Activated T-helper 1 cell treated with Interleukin-2 at 50 U/mL for 16 hours (primary cell): ENCODE results near the gene TMEM107.
A peak's percentile ranks its signal among the peaks of the same experiment; 100 is the strongest.
"Not testable (repeated sequence)": the region's sequence is repeated elsewhere in the genome, so short reads cannot be mapped to it uniquely, and the experiment has no call there.

Experiments
- DNase-seq: peaks from one replicate; pipeline ENCODE4 v3.0.0-alpha.2; 2020; ENCODE audit warnings: low read depth

TMEM107 gene

DNA sequence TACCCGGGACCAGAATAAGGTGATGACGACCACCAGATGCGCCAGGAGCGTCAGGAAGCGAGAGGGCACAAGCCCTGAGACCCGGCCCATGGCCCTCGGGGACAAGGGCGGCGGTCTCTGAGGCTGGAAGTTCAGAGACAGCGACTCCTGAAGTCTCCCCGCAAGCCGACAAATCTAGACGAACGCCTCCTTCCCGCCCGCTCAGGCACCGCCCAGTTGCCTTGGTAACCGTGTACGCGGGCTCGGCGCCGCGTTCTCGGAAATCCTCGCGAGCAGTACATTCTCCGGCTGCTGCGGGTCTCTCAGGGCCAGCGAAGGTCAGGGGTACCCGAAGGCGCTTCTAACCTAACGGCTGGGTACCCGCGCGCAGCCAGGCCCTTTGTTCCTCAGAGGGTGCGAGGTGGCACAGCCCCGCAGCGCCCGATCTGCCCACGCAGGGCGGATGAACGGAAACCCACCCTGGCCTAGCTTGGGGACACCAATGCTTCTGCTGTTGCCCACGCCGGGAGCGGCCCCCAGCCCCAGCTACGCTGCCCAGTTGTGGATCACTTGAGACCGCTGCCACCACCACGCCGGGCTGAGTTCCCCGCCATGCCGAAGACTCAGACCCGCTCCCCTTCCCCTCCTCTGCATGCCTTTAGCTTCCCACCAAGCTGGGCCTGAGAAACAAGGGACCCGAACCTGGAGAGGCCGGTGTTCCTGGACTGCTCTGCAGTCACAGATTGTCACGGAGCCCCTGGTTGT lies at the start of gene TMEM107:
TSS of gene TMEM107 (minus strand) at position 184 of the 744 bp plus-strand sequence. CDS start at position 90, 94 bp downstream.
- DNase-seq = peak; percentile 82

DNA sequence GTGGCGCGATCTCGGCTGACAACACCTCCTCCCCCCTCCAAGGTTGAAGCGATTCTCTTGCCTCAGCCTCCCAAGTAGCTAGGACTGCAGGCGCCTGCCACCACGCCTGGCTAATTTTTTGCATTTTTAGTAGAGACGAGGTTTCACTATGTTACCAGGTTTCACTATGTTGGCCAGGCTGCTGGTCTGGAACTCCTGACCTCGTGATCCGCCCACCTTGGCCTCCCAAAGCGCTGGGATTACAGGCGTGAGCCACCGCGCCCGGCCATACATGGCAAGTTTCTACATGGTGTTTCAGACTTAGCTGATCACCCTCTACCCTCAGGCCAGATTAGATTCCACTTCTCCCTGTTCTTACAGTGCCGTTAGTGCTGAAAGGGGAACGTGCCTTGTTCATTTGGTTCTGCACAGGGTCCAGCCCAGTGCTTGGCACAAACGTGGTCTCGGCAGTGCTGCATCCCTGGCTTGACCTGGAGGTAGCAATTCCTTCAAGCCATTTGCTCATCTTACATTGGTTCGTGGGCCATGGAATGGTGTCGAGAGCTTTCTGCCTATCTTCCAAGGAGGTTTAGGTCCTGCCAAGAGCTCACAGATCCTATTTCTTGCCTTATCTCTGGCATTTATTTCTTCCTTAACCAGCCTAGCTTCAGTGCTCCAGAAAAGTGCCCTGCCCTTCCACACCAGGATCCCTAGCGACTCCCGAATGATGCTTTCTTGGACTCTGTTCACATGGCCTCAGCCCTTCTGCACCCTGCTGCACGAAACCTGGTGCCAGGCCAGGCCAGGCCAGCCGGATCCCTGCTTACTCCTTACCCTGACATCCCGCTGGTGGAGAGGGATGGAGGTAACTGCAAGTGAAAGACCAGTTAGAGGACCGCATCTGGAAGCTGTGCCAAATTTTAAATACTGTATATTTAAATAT lies 49.0 kb upstream of the TMEM107 start:
- no peak for DNase-seq

DNA sequence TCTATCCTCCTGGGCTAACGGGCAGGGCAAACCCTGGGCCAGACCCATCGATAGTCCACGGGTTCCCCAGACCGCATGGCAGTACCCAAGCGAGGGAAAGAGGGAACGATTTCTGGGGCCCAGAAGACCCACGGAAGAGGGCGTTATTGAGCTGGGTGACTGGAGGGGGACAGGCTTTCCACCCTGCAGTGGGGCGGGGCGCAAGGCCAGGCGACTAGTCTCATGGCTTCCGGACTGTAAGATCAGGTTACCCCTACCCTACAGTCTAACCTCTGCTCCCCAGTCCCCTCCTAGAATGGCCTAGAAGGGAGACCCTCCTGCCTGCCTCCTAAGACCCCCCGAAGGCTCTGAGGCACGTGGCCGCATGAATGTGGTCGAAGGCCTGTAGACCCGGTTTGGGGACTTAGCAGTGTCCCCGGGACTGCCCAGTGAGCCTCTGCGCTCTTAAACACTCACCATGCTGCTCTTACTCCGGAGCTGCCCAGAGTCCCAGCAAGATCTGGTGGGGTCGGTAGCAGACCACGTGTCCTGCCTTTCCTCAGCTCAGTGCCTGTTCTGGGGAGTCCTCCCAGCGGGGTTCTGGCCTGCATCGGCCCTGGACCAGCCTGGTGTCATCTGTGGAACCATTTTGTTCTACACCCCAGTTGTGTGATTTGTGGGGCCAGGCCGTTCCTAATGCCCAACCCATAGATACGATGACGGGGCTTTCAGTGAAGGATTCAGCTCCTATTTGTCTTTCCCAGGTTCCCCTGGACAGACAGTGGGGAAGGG lies 47.4 kb upstream of the TMEM107 start:
- DNase-seq = no peak

DNA sequence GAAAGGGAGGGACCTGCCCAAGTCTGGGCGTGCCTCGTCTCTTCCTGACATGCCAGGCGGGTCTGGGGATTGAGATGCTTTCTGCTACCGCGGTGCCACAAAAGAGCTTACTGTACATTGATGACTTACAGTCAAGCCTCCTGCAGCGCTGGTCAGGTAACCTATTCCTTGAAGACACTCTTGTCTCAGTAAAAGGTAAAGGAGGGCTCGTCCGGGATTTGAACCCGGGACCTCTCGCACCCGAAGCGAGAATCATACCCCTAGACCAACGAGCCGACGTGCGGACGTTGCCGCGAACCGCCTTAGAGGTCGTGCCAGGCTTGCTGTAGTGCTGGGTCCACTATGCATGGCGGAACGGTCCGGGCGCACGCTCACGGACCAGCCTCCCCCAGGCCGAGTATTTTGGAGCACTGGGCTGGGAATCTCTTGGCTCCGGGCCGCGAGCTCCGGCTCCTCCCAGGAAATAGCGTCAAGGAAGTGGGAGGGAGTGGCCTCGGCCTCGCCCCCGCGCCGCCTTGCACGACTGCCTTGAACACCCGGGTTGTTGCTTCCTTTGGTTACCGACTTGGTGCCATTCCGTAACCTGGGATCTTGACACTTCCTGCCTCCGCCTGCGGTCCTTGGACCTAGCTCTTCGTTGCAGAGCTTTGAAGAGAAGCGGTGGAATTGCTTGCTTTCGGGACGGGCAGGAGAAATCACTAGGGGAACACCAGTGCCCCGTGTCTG lies 46.6 kb upstream of the TMEM107 start:
- peak; percentile 79 for DNase-seq

DNA sequence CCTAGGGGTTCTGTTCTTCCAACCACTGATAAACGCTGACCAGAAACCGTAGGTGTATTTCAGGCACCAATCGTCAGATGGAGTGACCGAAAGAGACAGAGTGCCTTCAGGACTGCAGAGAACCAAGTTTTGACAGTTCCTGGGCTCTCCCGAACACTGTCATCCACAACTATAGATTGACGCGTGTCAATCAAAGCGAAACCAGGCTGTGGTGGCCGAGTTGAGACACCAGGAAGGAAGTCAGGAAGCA lies 46.1 kb upstream of the TMEM107 start:
- DNase-seq = no peak

DNA sequence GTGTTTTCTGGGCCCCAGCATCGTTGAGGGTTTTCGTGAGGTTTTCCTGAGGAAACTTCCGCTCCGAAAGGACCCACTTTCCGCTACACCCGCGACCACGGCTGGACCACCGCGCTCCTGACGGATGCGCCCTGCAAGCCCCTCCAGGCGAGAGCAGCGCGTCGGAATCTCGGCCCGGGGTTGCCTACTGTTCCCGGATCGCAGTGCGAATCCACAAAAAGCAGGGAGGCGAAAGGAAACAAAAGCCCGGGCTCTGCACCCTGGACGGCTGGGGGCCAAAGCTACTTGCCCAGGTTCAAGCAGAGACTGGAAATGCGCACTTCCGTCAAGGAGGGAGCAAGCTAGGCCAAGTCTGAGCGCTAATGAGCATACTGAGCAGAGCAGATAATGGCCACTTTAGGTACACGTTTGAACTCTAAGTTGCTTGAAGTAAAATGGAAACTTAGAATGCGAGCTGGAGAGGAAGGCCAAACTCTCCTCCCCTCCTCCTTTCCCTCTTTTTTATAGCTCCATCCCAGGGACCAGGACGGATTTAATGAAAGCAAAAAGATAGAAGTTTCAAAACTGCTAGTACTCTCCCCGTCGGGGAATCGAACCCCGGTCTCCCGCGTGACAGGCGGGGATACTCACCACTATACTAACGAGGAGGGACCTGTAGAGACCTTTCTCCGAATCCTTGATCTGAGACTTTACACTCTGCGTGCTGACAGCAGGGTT lies 45.6 kb upstream of the TMEM107 start:
- peak; percentile 75 for DNase-seq

DNA sequence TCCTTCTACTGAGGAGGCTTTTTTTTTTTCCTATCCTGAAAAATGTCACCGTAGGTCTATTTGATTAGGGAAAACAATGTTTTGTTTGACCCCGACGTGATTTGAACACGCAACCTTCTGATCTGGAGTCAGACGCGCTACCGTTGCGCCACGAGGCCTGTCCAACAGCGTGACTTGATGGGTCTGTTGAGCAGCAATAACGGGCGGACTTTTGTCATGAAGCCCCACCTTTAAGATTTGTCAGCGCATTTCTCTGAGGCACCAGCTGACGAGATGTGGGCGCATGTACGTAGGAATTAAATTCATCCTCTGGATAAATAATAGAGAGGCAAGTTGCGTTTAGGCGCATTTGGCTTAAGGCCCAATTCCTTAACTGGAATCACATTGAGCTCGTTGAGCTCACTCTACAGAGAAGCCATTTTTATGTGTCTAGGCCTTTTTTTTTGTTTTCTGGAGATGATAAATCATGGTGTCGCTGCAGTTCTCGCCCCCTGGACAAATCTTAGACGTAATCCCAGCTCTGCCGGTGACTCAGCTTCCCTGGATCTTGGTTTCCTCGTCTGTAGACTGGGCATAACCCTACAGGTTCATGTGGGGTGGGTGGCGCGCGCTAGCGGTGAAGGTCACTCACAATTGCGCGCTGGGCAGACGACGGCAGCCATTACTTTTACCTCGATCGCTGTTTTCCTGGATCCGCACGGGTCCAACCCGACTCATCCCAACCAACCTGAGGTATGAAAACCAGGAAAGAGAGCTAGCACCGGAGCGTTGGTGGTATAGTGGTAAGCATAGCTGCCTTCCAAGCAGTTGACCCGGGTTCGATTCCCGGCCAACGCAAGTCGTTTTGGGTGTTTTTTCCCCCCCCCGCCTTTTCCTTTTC lies 44.8 kb upstream of the TMEM107 start:
- peak; percentile 73 for DNase-seq

DNA sequence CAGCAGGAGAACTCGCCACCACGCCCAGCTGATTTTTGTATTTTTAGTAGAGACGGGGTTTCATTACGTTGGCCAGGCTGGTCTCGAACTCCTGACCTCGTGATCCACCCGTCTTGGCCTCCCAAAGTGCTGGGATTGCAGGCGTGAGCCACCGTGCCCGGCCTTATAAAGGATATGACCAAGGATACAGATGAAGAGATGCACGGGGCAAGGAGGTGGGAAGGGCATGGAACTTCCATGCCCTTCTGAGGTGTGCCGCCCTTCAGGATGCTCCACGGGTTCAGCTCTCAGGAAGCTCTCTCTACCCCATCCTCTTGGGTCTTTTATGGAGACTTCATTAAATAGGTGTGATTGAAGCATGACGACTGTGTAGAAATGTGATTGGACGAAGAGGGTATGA lies 37.8 kb upstream of the TMEM107 start:
- DNase-seq = not testable (repeated sequence)

DNA sequence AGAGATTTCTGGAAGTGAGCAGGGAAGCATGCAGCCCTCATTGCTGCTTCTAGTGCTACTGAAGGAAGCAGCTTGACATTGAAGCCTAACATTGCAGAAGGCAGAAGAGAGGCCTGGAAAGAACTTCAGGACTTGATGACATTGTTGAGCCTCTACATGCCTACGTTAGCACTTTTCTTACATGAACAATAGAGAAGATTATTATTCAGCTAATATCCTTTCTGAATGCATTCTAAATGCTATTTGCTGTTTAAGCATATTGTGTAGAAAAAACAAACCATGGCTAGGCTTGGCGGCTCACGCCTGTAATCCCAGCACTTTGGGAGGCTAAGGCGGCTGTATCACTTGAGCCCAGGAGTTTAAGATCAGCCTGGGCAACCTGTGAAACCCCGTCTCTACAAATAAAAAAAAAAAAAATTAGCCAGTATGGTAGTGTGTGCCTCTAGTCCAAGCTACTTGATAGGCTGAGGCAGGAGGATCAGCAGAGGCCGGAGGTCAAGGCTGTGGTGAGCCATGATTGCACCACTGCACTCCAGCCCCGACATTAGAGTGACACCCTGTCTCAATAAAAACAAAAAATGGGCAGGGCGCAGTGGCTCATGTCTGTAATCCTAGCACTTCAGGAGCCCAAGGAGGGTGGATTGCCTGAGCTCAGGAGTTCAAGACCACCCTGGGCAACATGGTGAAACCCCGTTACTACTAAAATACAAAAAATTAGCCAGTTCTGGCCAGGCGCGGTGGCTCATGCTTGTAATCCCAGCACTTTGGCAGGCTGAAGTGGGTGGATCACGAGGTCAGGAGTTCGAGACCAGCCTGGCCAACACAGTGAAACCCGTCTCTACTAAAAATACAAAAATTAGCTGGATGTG lies 36.4 kb upstream of the TMEM107 start:
- DNase-seq = no peak

DNA sequence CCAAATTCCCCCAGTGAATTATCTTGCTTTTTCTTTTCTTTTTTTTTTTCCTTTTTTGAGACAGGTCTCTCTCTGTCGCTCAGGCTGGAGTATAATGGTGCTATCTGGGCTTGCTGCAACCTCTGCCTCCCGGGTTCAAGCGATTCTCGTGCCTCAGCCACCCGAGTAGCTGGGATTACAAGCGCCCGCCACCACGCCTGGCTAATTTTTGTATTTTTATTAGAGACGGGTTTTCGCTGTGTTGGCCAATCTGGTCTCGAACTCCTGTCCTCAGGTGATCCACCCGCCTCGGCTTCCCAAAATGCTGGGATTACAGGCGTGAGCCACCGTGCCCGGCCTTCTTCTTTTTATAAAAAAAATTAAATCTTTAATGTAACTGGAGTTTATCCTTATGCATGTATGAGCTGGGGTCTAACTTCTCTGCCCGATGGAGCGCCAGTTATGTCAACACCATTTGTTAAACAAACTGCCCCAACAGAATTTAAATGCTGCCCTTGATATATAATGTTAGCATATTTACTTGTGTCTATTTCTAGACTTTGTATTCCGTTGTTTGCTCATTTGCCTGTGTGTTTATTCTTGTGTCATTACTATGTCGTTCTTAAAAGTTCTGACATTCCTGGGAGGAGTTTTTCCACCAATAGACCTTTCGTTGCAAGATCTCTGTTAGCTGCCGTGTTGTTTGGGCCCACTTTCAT lies 34.7 kb upstream of the TMEM107 start:
- DNase-seq = no peak

DNA sequence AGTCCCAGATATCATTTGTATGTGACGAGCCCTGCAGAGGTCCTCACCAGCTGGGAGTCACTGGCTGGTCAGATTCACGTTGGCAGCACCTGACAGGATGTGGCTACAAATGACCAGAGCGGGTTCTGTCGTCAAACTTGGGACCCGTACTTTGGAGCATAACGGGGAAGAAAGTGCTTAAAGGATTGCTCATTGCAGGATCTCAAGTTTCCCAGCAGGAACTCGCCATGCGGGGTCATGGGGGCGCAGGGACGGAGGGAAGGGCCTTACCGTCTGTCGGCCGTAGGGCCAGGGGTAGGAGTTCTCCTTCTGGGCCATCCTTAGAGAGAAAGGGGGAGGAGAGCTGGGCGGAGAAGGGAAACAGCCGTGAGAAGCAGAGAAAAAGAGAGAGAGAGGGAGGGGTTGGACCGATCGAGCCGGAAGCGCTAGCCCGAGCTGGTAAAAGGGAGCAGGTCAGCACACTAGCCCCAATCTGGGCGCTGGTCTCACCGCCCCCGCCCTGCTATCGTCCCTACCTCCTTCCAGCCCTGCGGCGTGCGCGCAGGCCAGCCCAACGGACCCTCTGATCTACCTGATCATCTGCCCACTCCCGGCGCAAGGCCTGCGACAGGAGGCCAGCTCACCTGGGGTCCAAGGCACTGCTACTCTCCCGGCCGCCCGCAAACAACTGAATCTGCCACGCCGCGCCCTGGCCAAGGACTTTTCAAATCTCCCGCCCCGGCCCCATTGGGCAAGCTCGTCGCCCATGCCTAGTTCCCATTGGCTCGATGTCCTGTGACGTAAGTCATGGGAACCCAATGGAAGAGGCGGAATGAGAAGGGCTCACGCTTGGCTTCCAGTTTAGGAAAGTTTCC lies 34.0 kb upstream of the TMEM107 start, which contains the start of gene AURKB:
TSS of gene AURKB (minus strand) at position 669 of the 854 bp plus-strand sequence. CDS start at position 318, 351 bp downstream.
- DNase-seq = peak; percentile 84

DNA sequence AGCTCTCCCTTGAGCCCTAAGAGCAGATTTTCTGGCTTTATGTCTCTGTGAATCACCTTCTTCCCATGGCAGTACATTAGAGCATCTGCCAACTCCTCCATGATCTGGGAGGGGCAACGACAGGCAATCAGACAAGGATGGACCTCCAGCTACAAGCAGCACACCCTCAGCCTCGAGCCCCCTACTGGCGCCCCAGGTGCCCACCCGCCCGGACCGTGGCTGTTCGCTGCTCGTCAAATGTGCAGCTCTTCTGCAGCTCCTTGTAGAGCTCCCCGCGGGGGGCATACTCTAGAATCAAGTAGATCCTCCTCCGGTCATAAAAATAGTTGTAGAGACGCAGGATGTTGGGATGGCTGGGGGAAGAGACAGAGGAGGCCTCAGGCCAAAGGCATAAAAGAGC lies 30.4 kb upstream of the TMEM107 start:
- DNase-seq = no peak

DNA sequence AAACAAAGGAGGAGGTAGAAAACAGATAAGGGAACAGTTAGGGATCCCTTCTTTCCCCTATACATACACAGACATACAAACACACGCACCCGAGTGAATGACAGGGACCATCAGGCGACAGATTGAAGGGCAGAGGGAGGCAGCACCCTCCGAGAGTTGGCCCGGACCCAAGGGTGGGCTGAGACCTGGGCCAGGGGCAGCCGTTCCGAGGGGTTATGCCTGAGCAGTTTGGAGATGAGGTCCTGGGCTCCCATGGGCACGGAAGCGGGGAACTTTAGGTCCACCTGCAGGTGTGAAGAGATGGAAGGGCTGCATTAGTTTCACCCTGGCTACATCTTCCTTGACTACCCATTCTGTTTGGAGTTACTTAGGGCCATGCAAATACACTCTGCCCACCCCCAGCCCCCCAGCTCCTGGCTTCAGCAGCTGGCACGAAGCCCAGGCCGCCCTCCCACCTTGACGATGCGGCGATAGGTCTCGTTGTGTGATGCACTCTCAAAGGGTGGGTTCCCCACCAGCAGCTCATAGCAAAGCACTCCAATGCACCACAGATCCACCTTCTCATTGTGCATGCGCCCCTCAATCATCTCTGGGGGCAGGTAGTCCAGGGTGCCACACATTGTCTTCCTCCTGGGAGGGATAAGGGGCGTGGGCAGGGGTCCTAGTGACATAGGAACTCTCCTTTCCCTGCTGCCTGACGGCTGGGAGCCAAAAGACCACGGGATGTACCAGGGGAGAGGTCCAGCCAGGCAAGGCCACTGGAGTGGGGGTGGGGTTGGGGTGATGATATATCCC lies 28.8 kb upstream of the TMEM107 start:
- DNase-seq = no peak

DNA sequence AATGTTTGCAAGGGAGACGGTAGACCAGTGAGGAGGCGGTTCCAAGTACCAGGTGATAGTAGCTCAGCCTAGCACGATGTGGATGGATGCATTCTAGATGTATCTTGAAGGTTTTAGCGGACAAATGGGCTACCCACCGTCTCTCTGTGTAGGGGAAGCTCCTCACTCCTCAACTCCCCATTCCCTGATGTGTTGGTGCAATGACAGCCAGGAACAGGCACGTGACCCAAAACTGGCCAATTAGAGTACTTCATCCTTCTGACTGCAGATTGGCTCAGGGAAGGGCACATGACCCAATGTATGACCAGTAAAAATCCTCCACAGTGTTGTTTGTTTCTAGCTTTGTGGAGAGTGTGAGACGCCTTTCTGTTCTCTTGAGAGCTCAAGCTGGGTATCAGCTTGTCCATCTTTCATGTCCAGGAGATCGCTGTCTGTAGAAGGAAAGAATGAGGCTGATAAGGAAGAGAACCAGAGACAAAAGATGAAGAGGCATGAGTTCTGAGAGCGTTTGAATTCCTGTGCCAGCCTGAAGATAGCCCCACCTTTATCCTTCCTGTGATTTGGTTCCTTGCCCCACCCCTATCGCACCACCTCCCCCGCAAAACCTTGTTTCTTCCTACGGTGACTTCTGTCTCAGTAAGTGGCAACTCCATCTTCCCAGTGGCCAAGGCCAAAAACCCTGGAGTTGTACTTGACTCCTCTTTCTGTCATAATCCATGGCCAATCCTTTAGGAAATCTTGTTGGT lies 16.1 kb upstream of the TMEM107 start:
- DNase-seq = no peak

DNA sequence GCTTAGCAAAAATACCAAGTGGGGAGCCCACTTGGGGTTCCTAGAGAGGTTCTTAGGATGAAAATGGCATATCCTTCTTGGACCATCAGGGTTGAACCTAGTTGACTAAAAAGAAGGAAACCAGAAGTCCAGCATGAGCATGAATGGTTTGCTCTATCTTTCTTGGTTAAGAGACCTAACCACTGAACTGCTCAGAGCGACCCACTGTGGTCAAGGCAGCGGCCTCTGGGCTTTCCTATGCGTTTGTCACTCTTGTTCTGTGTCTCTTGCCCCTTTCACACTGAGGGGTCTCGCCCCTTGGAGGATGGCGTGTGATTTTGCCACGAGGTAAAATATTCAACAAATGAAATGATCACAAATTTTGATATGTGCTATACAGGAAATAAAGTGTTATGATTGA lies 14.3 kb upstream of the TMEM107 start:
- DNase-seq = no peak
